Heart right ventricle (tissue), 16 donors: Measurements from ENCODE around the gene EPN3. TPM values are rescaled to one million over a fixed set of nuclear protein-coding genes. Genes with fewer than 3 reads are reported as not detected.

Experiments used
- ATAC-seq, 8 donors: fragments of 200-7000 bp; cut with Tn5 transposase; one replicate each; pipeline ENCODE4 v1.9.1; 2020; ENCODE audit warnings: mild to moderate bottlenecking in 8 of 8, moderate library complexity in 8 of 8, moderate number of reproducible peaks in 1 of 8
- DNase-seq, 2 donors: peaks; one replicate each; pipeline ENCODE4 v3.0.0-alpha.2; 2020
- H3K27ac ChIP-seq, 10 donors: fragments of 200-600 bp; sonication (generic) in 2 of 10; one replicate each; pipeline versions ENCODE4 v1.5.0 to v1.8.0; 2020 to 2022; ENCODE audit warnings: mild to moderate bottlenecking in 3 of 10
- H3K27me3 ChIP-seq, 7 donors: fragments of 200-600 bp; one replicate each; pipeline ENCODE4 v1.8.0; 2021 to 2022; ENCODE audit warnings: mild to moderate bottlenecking in 2 of 7
- H3K36me3 ChIP-seq, 9 donors: fragments of 200-600 bp; sonication (generic) in 1 of 9; one replicate each; pipeline versions ENCODE4 v1.5.0 to v1.8.0; 2020 to 2022; ENCODE audit warnings: mild to moderate bottlenecking in 2 of 9
- H3K4me1 ChIP-seq, 9 donors: fragments of 200-600 bp; sonication (generic) in 1 of 9; one replicate each; pipeline versions ENCODE4 v1.5.0 to v1.8.0; 2020 to 2022; ENCODE audit warnings: mild to moderate bottlenecking in 4 of 9
- H3K4me3 ChIP-seq, 10 donors: fragments of 200-600 bp; sonication (generic) in 2 of 10; one replicate each; pipeline versions ENCODE4 v1.5.0 to v1.8.0; 2020 to 2022; ENCODE audit warnings: mild to moderate bottlenecking in 7 of 10, moderate library complexity in 2 of 10
- H3K9me3 ChIP-seq, 11 donors: fragments of 200-600 bp in 10 of 11; sonication (generic) in 2 of 11; one replicate each; pipeline versions ENCODE4 v1.5.0 to v1.8.0; 2013 to 2022; ENCODE audit warnings: mild to moderate bottlenecking in 2 of 11, control low read depth in 1 of 11, moderate library complexity in 1 of 11
- CTCF ChIP-seq, 9 donors: fragments of 200-600 bp; sonication (generic) in 2 of 9; IDR thresholded peaks; one replicate each; pipeline versions ENCODE4 v1.5.0 to v1.8.0; 2021 to 2022; ENCODE audit warnings: antibody characterized with exemption in 9 of 9, mild to moderate bottlenecking in 5 of 9, moderate library complexity in 1 of 9
- WGBS, 2 donors: extraction: QIAGEN DNeasy Blood & Tissue Kit; methylation state at CpG; one replicate each; pipeline ENCODE4 v1.1.7; 2013; ENCODE audit warnings: inconsistent platforms in 1 of 2; 5-methylcytosine and 5-hydroxymethylcytosine counted together
- intact Hi-C, 10 donors: fragments of 100-400 bp; cut with DNase I; formaldehyde crosslinking; loops; one replicate each; pipeline versions ENCODE4 v1.11.1 to v1.14.2; 2022
- polyA plus RNA-seq, 2 donors: library from polyadenylated mRNA; stranded (reverse); fragments of 200-250 nt; gene quantifications; one replicate each; pipeline ENCODE4 v1.2.3, GENCODE V29; 2013
- total RNA-seq, 10 donors: library from RNA; stranded (reverse); fragmentation: NEBNext Ultra II Directional in 3 of 10; extraction: Animal tissue kit (Norgen Biotek cat#: 25700) in 3 of 10; gene quantifications; one replicate each; pipeline versions ENCODE4 v1.2.1 to v1.2.4, GENCODE V29; 2021 to 2023
- donor health status: Arrhythmogenic right ventricular cardiomyopathy.
- donor health status: ischemic (EF 13 %, LVEDD 7.1; RV severe dilation, severe dysfunction).
- donor health status: healthy with polysubstance abuse.
- donor health status: DM: no; HTN: yes; CAD: no.
- donor health status: DM: no; HTN: no; CAD: no.
- donor health status: ischemic (EF 25% LVEDD 6.9; RV normal size, moderate dysfunction).
- donor health status: ischemic (EF 25% LVEDD 5.7; RV mildly dilated, moderate dysfunction).
- donor health status: healthy.
- donor health status: DM: yes; HTN: yes; CAD: no.
- donor health status: Ischemic cardiomyopathy.
- donor health status: ischemic (EF 35%, LVEDD 5.7; RV mildly dilated, moderate dysfunction).
- donor health status: nonischemic (EF 11% LVEDD 7.7; RV severe dilation, severe dysfunction).
- donor health status: DM: yes; HTN: yes; CAD: no.
- donor health status: PGD.
- donor health status: ischemic (EF 29% LVEDD 5.4; RV normal size, mild dysfunction).
- donor health status: nonischemic (EF 23%, LVEDD 6.1; RV moderate dilation, normal function).

Gene EPN3
- total and polyA plus RNA-seq, 12 donors, result 3.0 to 21.5 (median 10.1) TPM

DNA sequence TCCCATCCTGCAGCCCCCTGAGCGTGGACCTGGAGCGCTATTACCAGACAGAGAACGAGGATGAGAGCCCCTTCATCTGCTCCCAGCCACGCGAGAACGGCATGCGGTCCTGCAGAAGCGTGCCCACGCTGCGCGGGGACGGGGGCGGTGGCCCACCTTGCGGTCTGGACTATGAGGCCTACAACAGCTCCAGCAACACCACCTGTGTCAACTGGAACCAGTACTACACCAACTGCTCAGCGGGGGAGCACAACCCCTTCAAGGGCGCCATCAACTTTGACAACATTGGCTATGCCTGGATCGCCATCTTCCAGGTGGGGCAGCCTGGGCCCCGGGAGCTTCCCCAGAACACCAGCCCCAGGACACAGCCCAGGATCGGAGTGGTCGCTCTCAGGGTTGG, 40.0 kb downstream of the EPN3 start:
- TF ChIP-seq CTCF (IDR thresholded peaks at IDR 0.05), result no peak
- peaks cover 0 to 6% (median 0%) of the 10 kb centered on the region in 7 donors for H3K27me3 ChIP-seq
- 96 to 97% methylated on average over 20 of the region's 20 CpGs for WGBS, 2 donors
- H3K4me1 ChIP-seq, result no peaks in the 10 kb centered on the region
- no peak for DNase-seq
- ATAC-seq, result no peak
- H3K36me3 ChIP-seq, result no peaks in the 10 kb centered on the region
- no peak overlapping the region for H3K4me3 ChIP-seq
- H3K27ac ChIP-seq, result no peak overlapping the region
- intact Hi-C loops, result no loop called here
- H3K9me3 ChIP-seq, result no peaks in the 10 kb centered on the region

DNA sequence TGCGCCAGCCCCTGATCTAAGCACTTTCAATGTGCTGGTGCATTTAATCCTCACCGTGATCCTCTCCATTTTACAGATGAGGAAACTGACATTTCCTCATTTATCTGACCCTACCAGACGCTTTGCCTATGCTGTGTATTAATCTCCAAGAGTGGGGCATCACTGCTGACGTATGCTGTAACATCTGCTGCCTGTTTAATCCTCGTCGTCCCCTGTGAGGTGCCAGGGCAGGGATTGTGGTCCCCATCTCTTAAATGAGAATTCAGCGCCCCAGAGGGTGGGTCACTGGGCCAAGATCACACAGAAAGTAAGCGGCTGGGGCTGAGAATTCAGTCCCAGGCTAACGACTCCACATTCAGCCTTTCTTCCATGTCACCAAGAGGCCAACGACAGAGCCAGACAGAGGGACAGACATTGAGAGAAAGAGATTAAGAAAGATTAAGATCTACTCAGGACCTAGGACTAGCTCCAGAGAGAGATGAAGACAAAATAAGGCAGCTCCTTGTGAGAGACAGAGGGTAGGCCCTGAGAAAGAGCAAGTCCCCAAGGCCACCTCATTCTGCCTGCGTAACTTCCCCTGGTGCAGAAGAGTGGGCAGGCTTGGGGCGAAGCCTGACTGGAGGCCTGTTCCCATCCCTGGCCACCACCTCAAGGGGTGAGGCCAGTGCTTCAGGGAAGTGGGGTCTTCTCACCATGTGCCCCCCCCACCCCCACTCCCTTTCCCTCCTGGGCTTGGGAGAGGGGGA, 41.5 kb downstream of the EPN3 start:
- Histone ChIP-seq H3K36me3 (no peaks in the 10 kb centered on the region), H3K4me1 (no peaks in the 10 kb centered on the region), H3K4me3 (no peak overlapping the region), H3K9me3 (no peaks in the 10 kb centered on the region), H3K27ac (no peak overlapping the region), H3K27me3 (peaks cover 0 to 3% (median 0%) of the 10 kb centered on the region in 7 donors)
- 88 to 90% methylated on average over 12 of the region's 12 CpGs for WGBS, 2 donors
- intact Hi-C loops, result no loop called here
- no peak for TF ChIP-seq CTCF (IDR thresholded peaks at IDR 0.05)
- ATAC-seq, result no peak
- DNase-seq, result no peak

DNA sequence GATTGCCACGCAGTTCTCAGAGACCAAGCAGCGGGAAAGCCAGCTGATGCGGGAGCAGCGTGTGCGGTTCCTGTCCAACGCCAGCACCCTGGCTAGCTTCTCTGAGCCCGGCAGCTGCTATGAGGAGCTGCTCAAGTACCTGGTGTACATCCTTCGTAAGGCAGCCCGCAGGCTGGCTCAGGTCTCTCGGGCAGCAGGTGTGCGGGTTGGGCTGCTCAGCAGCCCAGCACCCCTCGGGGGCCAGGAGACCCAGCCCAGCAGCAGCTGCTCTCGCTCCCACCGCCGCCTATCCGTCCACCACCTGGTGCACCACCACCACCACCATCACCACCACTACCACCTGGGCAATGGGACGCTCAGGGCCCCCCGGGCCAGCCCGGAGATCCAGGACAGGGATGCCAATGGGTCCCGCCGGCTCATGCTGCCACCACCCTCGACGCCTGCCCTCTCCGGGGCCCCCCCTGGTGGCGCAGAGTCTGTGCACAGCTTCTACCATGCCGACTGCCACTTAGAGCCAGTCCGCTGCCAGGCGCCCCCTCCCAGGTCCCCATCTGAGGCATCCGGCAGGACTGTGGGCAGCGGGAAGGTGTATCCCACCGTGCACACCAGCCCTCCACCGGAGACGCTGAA, 43.2 kb downstream of the EPN3 start:
- Histone ChIP-seq H3K27ac (no peak overlapping the region), H3K27me3 (peaks cover 0 to 6% (median 0%) of the 10 kb centered on the region in 7 donors), H3K36me3 (no peaks in the 10 kb centered on the region), H3K4me1 (no peaks in the 10 kb centered on the region), H3K9me3 (no peaks in the 10 kb centered on the region), H3K4me3 (no peak overlapping the region)
- intact Hi-C loops, result no loop called here
- DNase-seq (no peak), ATAC-seq (no peak)
- 90 to 94% methylated on average over 27 to 33 of the region's 33 CpGs for WGBS, 2 donors
- no peak for TF ChIP-seq CTCF (IDR thresholded peaks at IDR 0.05)

GRCh38 chr17:50576864-50577263, 44.3 kb downstream of the EPN3 start:
- H3K4me1 ChIP-seq, result no peaks in the 10 kb centered on the region
- peaks cover 0 to 6% (median 0%) of the 10 kb centered on the region in 7 donors for H3K27me3 ChIP-seq
- 73 to 81% methylated on average over 13 of the region's 13 CpGs for WGBS, 2 donors
- ATAC-seq (no peak), DNase-seq (no peak)
- intact Hi-C loops, result no loop called here
- TF ChIP-seq CTCF (IDR thresholded peaks at IDR 0.05), result no peak
- H3K4me3 ChIP-seq, result no peak overlapping the region
- no peaks in the 10 kb centered on the region for H3K36me3 ChIP-seq
- no peak overlapping the region for H3K27ac ChIP-seq
- H3K9me3 ChIP-seq, result no peaks in the 10 kb centered on the region
